Esophagus (tissue), 2 donors: ENCODE measurements around the gene MAD2L1. TPM values are rescaled to one million over a fixed set of nuclear protein-coding genes. Genes with fewer than 3 reads are reported as not detected.
"Not testable (repeated sequence)": the region's sequence is repeated elsewhere in the genome, so short reads cannot be mapped to it uniquely, and the experiment has no call there.

ENCODE experiments used
- H3K27ac ChIP-seq, 2 donors: one replicate each; pipeline ENCODE4 v1.5.1; 2013; ENCODE audit warnings: low read depth in 2 of 2, mild to moderate bottlenecking in 2 of 2, inconsistent platforms in 1 of 2, low read length in 1 of 2, moderate library complexity in 1 of 2
- H3K27me3 ChIP-seq, 2 donors: one replicate each; pipeline ENCODE4 v1.6.1; 2013; ENCODE audit warnings: low read length in 2 of 2, control low read depth in 1 of 2, mild to moderate bottlenecking in 1 of 2; ENCODE audit not compliant: insufficient read depth in 2 of 2, control insufficient read depth in 1 of 2
- H3K36me3 ChIP-seq, 2 donors: one replicate each; pipeline ENCODE4 v1.6.1; 2013; ENCODE audit warnings: low read length in 1 of 2; ENCODE audit not compliant: control insufficient read depth in 2 of 2, insufficient read depth in 2 of 2
- H3K4me1 ChIP-seq, 2 donors: one replicate each; pipeline ENCODE4 v1.6.1; 2013; ENCODE audit warnings: low read length in 1 of 2; ENCODE audit not compliant: control insufficient read depth in 2 of 2, insufficient read depth in 2 of 2
- H3K4me3 ChIP-seq, 2 donors: one replicate each; pipeline ENCODE4 v1.5.1; 2013; ENCODE audit warnings: low read length in 2 of 2, mild to moderate bottlenecking in 2 of 2, low read depth in 1 of 2, moderate library complexity in 1 of 2
- H3K9me3 ChIP-seq, 2 donors: one replicate each; pipeline ENCODE4 v1.6.1; 2013; ENCODE audit warnings: mild to moderate bottlenecking in 2 of 2, low read depth in 1 of 2, low read length in 1 of 2, moderate library complexity in 1 of 2; ENCODE audit not compliant: control insufficient read depth in 2 of 2, insufficient read depth in 1 of 2
- WGBS, 2 donors: extraction: QIAGEN DNeasy Blood & Tissue Kit; methylation state at CpG; one replicate each; pipeline ENCODE4 v1.1.7; 2013; 5-methylcytosine and 5-hydroxymethylcytosine counted together
- polyA plus RNA-seq, 2 donors: library from polyadenylated mRNA; stranded (reverse); fragments of 200-250 nt; gene quantifications; one replicate each; pipeline ENCODE4 v1.2.3, GENCODE V29; 2013
- donor health status: healthy with polysubstance abuse.
- donor health status: Bipolar disorder and iron deficiency.

MAD2L1 gene
- polyA plus RNA-seq, 2 donors: 5.2 to 16.5 TPM

DNA sequence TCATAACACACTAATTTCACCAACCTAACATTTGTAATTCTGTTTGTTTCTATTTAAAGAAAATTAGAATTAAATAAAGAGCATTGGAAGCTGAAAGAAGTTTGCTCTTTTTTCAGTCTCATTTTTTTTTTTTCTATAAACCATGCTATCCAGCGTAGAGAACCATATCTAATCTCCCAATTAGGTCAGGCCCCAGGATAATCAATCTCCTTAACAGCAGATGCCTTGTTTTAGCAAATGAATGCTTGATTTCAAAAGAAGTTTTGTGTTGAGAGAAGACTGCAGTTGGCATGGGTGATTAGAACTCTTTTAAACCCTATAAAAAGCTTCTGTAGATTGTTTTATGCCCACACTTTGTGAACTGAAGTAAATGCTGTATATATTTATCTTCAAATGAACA is 15.6 kb upstream of the MAD2L1 start:
- H3K4me3 ChIP-seq: no peak overlapping the region
- H3K4me1 ChIP-seq: no peaks in the 10 kb centered on the region
- no peaks in the 10 kb centered on the region for H3K27me3 ChIP-seq
- no peaks in the 10 kb centered on the region for H3K9me3 ChIP-seq
- WGBS, 2 donors: 68 to 85% methylated on average over 1 of the region's 1 CpG
- H3K36me3 ChIP-seq: no peaks in the 10 kb centered on the region
- no peak overlapping the region for H3K27ac ChIP-seq

DNA sequence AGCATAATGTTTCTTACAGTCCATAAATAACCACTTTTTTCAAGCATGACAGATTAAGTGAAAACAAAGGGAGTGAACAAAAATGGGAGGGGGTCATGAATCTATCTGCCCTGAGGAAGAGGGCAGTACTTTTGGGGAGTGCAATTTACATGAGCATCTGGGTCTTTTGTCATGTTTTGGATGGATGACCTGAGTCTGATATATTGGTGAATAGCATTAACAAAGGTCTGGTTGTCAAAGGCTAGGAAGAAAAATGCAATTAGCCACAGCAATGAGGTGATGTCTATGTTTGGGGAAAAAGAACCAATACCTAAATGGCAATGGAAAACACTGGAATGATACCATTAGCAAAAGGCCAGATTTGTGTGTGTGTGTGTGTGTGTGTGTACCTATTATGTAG is 15.1 kb upstream of the MAD2L1 start:
- Histone ChIP-seq H3K36me3 (no peaks in the 10 kb centered on the region), H3K9me3 (no peaks in the 10 kb centered on the region), H3K4me1 (no peaks in the 10 kb centered on the region), H3K4me3 (no peak overlapping the region), H3K27ac (no peak overlapping the region), H3K27me3 (no peaks in the 10 kb centered on the region)

DNA sequence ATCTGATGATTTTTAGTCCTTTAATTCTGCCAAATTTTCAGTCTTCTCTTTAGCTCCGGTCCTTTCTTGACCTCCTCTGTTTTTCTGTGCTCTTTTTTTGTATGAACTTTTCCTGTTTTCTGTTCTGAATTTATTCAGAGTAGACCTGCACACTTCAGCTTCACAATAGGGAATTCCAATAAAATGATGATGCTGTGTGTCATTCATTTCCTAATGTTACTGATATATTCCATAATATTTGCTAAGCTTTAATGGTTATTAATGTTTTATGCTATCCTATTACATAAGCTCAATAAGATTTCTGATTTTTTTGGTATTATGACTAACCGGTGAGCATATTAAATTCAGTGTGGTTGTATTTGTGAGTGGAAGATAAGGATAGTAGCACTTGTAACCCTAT is 13.9 kb upstream of the MAD2L1 start:
- Histone ChIP-seq H3K27me3 (no peaks in the 10 kb centered on the region), H3K27ac (no peak overlapping the region), H3K4me1 (no peaks in the 10 kb centered on the region), H3K9me3 (no peaks in the 10 kb centered on the region), H3K4me3 (no peak overlapping the region), H3K36me3 (no peaks in the 10 kb centered on the region)
- whole genome bisulfite sequencing, 2 donors: 80 to 84% methylated on average over 2 of the region's 2 CpGs

DNA sequence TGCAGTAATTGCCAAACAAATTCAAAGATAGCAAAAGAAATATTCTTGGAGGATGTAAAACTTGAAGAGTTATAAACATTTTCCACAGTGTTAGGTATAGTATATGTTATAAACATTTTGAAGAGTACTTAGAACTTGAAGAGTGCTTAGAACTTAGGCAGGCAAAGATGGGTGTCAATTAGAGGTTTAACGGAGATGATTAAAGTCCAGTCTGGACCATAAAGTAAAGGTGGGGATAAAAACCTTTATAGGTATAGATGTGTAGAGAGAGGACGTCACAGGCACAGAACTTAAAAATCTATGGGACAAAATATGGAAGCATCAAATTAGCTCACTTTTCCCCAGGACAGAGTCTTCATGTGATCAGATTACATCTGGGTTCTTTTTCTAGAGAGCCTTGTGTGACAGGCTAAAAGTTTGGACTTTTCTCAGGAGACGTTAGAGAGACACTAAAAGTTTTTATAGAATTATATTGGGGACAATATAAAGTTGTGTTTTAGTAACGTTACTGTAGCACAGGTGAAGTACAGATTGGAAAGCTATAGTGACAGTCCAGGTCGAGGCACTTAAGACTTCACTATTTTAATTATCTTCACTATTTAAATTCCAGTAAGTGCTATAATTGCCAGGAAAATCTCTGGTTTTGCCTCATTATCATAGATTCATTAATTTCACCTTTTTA is 13.3 kb upstream of the MAD2L1 start:
- Histone ChIP-seq H3K9me3 (no peaks in the 10 kb centered on the region), H3K36me3 (no peaks in the 10 kb centered on the region), H3K4me3 (no peak overlapping the region), H3K27me3 (no peaks in the 10 kb centered on the region), H3K27ac (no peak overlapping the region), H3K4me1 (no peaks in the 10 kb centered on the region)
- WGBS, 2 donors: 65 to 75% methylated on average over 5 of the region's 5 CpGs

DNA sequence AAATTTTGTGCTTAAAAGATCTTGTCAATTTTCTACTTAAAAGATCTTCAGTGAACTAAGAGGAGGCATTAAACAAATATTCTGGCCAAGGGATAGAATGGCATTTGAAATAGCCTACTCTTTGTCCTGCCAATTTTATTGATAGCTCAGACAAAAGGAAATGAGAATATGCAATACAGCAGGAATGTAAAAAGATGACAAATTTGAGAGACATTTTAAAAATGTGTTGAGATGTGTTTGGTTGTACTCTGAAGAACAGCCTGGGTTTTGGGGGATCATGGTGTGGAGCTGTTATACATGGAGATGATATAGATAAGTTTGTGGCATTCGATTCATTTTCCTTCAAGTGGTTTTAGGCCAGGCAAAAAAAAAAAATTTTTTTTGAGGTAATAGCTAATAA is 11.6 kb upstream of the MAD2L1 start:
- no peaks in the 10 kb centered on the region for H3K4me1 ChIP-seq
- 90 to 96% methylated on average over 1 of the region's 1 CpG for WGBS, 2 donors
- H3K4me3 ChIP-seq: no peak overlapping the region
- H3K27me3 ChIP-seq: no peaks in the 10 kb centered on the region
- no peaks in the 10 kb centered on the region for H3K9me3 ChIP-seq
- H3K36me3 ChIP-seq: no peaks in the 10 kb centered on the region
- H3K27ac ChIP-seq: no peak overlapping the region

DNA sequence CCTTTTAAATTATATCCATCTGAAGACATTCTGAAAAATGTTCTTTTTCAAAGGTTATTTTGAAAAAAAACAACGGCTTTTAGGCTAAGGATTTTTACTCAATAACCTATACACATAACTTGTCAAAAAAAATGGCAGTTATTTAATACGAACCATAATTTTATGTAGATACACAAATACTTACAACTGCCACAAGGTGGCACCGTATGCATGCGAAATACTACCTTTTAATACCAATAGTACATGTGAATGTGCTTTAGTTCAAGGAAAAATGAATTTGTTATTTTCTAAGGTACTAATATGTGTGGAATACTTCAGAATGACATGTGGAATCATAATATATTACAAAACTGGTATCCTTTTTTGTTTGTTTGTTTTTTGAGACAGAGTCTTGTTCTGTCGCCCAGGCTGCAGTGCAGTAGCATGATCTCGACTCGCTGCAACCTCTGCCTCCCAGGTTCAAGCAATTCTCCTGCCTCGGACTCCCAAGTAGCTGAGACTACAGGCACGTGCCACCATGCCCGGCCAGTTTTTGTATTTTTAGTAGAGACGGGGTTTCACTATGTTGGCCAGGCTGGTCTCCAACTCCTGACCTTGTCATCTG is 4.6 kb upstream of the MAD2L1 start:
- Histone ChIP-seq H3K4me3 (no peak overlapping the region), H3K9me3 (no peaks in the 10 kb centered on the region), H3K4me1 (no peaks in the 10 kb centered on the region), H3K27me3 (no peaks in the 10 kb centered on the region), H3K27ac (no peak overlapping the region), H3K36me3 (no peaks in the 10 kb centered on the region)
- WGBS, 2 donors: 48 to 49% methylated on average over 11 of the region's 11 CpGs

DNA sequence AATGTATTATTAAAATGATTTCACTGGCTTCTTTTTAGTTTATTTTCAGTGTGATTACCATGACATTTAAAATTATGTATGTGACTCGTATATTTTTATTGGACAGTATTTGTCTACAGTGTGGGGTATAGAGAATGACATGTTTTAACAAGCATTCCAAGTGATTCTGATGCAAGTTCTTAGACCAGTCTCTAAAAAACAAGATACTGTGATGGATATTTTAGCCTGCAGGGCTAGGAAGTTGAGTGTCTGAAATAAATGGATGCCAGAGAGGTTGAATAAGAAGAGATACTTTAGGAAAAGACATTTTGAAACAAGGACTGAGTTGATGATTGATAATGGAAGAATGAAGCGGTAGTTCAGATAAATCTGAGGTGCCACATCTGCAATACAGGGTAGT is 3.5 kb upstream of the MAD2L1 start:
- Histone ChIP-seq H3K4me3 (no peak overlapping the region), H3K36me3 (no peaks in the 10 kb centered on the region), H3K9me3 (no peaks in the 10 kb centered on the region), H3K4me1 (no peaks in the 10 kb centered on the region), H3K27ac (no peak overlapping the region), H3K27me3 (no peaks in the 10 kb centered on the region)
- 64 to 79% methylated on average over 2 of the region's 2 CpGs for WGBS, 2 donors

DNA sequence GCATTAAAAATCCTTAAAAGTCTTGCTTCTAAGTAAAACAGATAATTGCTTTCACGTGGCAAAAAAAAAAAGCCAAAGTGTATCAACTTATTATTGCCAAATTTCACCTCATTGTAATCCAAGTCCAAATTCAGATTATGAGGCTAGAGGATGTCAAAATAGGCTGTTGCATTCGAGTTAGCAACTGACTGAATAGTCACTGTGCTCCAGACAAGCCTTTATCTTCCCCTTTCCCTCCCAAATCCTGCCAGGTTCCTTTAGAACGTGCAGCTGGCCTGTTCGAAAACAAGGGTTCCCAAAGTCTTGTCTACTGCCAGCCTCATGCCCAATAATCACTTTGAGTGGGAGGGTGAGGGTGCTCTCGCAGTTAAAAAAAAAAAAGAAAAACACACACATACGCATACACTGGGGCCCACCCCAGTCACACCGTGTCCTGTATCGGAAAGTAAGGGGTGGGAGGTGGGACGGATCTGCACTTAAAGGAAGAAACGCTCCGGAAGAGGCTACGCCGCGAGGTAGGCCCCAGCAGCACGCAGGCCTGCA is 603 bp downstream of the MAD2L1 start:
- Histone ChIP-seq H3K36me3 (no peaks in the 10 kb centered on the region), H3K4me1 (no peaks in the 10 kb centered on the region), H3K27me3 (no peaks in the 10 kb centered on the region), H3K4me3 (peak overlapping the region; percentile 64 to 66), H3K9me3 (no peaks in the 10 kb centered on the region), H3K27ac (peak overlapping the region; percentile 62 to 65)
- WGBS, 2 donors: 1% methylated on average over 15 of the region's 15 CpGs

DNA sequence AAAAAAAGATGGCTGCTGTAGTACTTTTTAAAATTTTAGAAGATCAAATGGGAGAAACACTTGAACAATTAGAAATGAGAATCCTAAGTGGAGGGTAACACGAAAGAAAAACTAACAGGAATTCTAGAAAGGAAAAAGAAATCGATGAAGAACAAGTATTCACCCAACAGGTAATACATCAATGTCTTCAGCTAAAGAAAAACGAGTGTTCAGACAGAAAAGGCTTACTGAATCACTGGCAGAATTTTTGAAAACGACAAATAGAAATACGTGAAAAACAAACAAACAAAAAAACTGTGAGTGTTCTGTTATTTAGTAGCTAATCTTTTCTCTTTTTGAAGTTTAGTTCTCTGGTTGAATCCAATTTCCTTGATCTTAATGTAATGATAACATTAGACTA is 1.8 kb downstream of the MAD2L1 start:
- H3K4me1 ChIP-seq: no peaks in the 10 kb centered on the region
- no peaks in the 10 kb centered on the region for H3K27me3 ChIP-seq
- 27 to 44% methylated on average over 5 of the region's 5 CpGs for WGBS, 2 donors
- no peaks in the 10 kb centered on the region for H3K36me3 ChIP-seq
- no peak overlapping the region for H3K27ac ChIP-seq
- H3K4me3 ChIP-seq: no peak overlapping the region
- H3K9me3 ChIP-seq: no peaks in the 10 kb centered on the region

DNA sequence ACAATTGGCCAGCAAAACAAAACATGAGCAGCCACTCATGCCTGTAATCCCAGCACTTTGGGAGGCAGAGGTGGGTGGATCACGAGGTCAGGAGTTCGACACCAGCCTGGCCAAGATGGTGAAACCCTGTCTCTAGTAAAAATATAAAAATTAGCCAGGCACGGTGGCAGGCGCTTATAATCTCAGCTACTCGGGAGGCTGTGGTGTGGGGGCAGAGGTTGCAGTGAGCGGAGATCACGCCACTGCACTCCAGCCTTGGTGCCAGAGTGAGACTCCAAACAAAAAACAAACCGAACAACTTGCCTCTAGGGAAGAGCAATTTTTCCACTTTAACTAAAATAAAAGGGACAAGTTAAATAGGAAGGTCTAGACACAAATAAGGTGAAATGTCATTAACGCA is 2.9 kb downstream of the MAD2L1 start:
- 89% methylated on average over 9 of the region's 9 CpGs for WGBS, 2 donors
- H3K9me3 ChIP-seq: not testable (repeated sequence)

More for the DNA sequence above, 2.9 kb downstream of the MAD2L1 start:
- not testable (repeated sequence) for H3K27ac ChIP-seq, H3K36me3 ChIP-seq, H3K4me1 ChIP-seq, H3K27me3 ChIP-seq, H3K4me3 ChIP-seq
